HG03196 (cell line): ENCODE results near the gene ADGRA1.

ENCODE experiments used
- ATAC-seq: cut with Tn5 transposase; IDR thresholded peaks from one replicate; pipeline ENCODE4 v1.9.1; 2021; ENCODE audit not compliant: unreplicated experiment

Gene ADGRA1

DNA sequence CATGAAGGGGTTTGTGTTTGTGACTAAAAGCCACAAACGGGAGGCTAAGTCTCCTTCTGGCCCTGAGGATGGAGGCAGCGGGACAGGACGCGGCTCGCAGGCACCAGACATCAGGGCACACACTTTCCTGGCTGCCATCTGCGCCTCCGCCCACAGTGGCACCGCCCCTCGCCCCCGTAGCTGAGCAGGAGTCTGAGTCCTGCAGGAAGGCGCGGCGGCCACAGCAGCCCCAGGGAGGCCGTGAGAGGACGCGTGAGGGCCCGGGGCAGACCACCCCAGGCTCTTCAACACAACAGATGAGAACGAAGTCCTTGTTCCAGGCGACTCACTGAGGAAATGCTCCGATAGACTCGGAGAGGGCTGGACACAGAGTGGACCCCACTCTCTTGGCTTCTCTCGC, 6.6 kb downstream of the ADGRA1 start:
- ATAC-seq, result no peak

DNA sequence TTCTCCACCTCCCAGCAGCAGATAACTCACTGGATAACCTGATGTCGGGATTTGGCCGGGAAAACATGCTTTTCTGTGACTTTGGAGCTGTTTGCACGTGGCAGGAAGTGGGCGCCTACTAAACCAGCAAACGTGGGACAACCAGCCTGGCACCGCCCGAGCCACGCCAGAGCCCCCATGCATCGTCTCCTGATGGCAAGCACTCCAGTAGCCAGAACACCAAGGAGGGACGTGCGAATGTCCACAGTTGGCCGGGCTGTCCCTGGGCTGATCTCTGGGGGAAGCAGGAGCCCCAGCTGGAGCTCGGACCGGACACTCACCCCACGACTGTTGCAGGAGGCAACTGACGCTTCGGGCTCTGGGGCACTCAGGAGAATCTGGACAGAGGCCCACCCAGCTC, 7.1 kb downstream of the ADGRA1 start:
- no peak for ATAC-seq

DNA sequence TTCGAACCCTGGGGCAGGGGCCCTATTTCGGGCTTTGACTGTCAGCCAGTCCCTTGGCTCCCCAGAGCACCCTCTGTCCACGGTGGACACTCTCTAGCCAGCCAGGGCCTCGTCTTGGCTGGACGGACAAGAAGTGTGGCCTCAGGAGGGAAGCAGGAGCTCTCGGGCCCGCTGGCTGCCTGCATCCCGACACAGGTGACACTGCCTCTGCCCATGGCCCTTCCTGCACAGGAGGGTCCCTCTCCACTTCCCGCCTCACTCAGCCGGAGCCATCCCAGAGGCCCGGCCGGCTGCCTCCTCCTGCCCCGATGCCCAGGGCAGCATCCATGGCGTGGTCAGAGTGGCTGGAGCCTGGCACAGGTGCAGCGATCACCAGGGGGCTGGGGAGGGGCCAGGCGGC, 7.9 kb downstream of the ADGRA1 start:
- ATAC-seq, result no peak

DNA sequence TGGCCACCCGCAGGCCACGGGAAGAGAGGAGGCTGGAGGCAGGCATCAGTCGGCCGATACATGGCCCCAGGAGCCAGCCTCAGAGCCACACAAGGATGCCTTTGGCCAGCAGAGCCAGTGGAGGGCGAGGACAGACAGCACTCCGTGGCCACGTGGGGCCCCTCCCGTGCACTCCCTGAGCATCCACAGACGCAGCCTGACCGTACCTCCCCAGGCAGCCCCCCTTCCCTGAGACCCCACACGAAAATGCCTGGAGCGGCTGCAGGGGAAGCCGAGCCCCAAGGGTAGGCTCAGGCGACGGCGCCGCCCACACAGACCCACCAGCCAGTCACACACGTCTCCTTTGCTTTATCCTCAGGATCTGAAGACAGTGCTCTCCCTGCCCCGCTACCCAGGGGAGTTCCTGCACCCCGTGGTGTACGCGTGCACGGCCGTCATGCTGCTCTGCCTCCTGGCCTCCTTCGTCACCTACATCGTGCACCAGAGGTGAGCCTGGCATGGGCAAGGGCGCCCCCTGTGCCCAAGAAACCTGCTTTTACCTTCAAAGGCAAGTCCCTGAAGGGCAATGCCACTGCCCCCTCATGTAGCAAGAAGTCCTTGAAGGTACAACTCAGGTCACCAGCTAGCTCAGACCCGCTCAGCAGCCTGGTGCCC, 9.0 kb downstream of the ADGRA1 start:
- ATAC-seq, result no peak

DNA sequence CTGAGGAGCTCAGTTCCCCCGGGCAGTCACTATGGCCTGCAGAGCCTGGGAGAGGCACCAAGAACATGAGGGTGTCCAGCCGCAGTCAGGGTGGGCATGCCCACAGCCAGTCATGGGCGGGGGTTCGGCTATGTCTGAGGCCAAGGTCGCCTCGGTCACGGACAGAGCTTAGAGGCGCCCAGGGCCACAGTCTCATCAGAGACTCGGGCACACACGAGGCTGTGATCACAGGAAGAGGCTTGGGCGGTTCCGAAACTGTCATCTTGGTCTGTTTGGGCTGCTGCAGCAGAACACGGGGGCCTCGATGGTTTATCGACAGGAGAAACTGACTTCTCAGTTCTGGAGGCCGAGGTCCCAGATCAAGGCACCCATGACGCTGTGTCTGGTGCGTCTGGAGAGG, 9.7 kb downstream of the ADGRA1 start:
- no peak for ATAC-seq

DNA sequence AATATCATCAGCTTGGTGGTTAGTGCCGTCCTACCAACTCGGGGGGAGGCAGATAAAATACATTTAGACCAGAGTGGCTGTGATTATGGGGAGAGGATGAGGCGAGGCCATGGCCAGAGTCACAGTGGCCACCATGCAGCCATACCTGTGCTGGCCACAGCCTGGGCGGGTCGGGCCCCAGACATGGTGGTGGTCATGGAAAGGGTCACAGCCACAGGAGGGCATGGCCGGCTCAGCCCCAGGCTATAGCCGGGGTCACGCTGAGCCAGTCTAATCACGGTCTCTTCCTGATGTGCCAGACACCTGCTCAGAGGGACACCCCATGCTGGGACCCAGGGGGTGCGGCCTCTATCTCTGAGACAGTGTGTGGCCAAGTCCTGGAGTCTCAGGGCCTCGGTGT, 10.2 kb downstream of the ADGRA1 start:
- no peak for ATAC-seq

DNA sequence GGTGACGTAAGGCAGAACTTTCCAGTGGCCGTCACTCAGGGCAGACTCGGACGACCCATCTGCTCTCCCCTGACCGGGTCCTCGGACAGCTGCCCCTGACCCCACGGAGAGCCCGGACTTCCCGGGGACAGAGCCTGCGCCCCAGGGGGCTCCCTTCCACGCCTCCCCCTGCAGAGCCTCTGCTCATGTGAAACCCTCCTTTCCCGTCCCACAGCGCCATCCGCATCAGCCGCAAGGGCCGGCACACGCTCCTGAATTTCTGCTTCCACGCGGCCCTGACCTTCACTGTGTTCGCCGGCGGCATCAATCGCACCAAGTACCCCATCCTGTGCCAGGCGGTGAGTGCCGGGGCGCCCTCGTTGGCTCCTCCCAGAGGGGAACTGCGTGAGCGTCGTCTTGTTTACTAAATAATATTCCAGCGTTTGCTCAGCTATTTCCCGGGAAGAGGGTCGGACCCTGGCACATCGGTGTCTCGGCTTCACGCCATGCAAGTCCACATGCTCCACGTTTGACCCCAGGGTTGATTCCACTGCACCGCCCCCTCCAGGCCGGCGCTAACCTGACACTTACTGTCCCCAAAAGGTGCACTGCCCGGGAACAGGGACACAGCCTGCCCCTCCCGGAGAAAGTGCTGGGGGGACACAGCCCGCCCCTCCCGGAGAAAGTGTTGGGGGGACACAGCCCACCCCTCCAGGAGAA, 10.9 kb downstream of the ADGRA1 start:
- ATAC-seq, result no peak

DNA sequence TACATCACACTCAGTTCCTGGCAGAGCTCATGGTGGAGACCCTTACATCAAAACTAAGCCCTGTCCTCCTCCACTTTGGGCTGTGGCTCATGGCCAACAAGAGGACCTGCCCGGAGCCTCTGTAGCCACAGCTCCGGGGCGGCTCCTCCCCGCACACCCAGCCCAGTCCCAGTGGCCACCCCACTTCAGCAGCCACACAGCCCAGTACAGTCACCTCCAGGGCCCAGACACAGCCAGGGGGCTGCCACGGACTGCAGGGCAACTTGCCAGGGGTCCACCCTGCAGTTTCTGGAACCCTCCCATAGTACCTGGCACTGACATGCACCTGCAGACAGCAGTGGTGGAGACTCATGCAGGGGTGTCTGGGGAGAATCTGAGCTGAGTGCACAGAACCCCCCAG, 11.8 kb downstream of the ADGRA1 start:
- ATAC-seq, result no peak

DNA sequence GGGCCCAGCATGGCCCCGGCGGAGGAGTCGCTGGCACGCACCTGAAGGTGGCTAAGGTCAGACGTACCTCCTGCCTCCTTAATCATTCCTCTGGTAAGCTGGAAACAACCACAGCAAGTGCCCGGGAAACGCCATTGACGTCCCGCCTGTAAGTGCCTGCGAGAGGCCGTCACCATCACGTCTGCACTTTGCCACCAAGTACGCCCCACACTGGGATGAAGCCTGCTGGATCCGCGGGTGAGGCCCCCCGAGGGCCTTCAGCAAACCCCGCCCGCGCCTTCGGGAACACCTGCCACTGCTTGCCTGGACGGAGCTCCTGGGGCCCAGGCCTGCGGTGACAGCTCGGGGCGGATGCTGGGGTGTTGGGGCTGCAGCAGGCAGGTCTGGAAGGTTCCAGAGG, 12.5 kb downstream of the ADGRA1 start:
- ATAC-seq, result no peak

DNA sequence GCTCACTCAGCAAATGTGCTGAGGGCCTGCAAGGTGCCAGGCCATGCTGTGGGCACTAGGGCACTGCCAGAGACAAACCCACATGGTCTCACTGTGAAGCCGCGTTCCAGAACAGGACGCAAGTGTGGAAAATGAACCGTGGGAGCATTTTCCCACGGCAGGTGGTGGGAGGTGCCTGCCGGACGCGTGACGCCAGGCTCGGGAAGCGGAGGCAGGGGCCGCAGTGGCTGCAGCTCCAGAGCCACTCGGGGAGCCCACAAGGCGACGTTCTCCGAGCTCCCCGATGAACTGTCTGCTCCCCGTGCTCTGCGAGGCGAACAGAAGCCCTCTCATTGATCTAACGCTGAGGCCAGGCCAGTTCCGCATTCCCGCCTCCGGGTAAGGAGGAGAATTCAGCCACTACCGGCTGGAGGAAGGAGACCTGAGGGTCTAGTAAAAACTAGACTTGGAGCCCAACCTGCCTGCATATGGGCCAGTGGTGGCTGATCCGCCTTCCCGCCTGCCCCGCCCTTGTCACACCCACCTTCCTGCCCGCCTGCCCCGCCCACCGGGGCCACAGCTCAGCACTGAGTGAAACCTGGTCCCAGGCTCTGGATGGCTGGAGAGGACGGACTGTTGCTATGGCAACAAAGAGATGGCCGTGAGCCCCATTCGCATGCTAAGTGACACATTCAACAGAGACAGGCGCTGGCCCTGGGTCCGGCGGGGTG, 13.1 kb downstream of the ADGRA1 start:
- ATAC-seq, result no peak

DNA sequence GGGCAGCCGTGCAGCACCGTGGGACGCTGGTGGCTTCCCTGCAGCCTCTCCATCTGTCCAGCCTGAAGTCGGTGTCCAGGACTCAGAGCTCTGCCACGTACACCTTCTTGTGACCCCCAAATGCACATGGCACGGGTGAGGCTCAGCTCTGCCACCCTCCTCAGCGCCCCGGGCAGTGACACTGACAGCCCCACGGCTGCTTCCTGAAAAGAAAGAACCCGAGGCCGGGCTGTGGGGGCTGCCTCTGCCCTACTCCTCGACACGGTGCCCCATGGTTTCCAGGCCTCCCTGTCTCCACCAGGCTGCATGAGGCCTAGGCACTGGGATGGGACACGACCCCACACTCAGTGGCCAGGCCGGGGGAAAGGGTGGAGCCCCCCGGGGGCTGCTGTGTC, 13.7 kb downstream of the ADGRA1 start:
- ATAC-seq, result no peak

DNA sequence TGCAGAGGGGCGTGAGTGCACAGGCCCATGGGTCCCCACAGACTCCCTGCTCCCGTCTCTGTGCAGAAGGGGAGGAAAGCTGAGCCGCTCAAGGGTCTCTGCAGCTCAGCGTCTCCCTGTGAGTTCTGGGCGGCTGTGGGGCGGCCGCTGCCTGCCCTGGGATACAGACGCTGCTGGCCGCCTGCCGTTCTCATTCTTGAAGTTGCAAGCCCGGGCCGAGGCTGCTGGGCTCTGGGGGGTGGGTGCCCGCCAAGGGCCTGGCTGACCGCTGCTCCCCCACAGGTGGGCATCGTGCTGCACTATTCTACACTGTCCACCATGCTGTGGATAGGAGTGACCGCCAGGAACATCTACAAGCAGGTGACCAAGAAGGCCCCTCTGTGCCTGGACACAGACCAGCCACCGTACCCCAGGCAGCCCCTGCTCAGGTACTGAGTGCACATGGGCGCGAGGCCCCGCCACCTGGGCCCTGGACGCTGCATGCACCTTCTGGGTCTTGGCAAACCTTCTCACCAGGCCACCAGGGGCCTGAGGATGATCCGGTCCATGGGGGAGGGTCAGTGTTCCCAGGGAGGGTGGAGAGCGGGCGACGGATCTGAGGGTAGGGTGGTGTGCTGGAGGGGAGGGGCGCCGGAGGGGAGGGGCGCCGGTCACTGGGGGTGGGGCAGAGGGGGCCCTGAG, 14.8 kb downstream of the ADGRA1 start:
- no peak for ATAC-seq

DNA sequence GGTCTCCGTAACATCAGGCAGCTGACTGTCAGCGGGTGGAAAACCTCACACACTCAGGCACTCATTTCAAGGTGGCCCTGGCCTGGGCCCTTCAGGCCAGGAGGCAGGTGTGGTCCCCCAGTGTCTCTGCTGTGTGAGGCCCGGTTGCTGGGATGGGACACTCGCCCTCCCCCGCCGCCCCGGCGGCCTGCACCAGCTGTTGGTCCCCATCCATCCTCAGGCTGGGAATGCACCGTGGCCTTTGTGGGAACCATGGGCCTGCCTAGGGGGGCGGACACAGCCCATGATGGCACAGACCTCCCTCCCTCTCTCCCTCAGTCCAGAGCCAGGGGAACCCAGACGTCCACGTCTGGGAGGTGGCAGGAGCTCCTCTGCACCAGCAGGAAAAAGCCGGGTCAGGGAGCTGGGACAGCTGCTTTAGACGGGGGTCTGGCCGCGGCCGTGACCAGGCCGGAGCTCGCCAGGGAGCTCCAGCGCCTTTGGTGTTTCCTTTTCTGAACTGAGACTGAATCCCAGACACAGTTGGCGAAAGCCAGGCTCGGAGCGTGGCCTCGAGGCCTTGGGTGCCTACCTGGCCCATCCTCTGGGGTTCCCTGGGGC, 15.7 kb downstream of the ADGRA1 start:
- ATAC-seq, result no peak

DNA sequence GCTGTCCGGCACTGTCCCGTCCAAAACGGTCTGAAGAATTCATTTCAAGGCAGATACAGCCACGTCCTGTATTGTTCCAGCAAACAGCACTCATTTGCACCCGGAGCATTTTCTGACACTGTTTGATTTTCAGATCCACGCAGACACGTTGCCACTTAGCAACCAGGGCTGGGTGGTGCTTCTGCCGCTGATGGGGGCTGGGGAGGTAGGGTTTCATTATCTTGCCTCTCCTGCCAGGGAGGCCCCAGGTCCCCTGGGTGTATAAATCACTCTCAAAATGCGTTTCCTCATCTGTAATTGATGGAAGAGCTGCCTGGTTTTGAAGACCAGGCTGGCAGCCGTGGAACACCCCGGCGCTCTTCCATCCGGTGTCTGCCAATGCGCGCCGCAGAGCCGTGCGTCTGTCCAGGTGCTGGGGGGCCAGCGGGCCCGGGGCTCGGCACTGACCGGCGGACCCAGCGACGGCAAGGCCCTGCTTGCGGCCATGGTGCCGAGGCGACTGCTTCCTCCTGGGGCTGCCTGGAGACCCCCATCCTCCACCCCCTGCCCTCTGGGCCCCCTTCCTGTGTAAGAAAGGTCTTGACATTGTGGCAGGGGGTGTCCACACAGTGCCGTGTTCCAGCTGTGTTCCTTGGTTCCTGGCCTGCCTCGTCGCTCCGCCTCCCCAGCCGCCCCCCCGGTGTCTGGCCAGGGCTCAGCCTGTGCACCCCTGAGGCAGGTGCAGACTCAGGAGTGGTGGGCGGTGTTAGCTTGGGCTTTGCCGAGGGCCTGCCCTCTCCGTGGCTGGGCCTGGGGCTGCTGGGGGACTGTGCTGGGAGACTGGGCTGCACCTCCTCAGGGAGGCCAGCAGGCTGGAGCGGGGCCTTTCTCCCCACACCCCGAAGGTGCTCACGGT, 16.6 kb downstream of the ADGRA1 start:
- ATAC-seq, result no peak

DNA sequence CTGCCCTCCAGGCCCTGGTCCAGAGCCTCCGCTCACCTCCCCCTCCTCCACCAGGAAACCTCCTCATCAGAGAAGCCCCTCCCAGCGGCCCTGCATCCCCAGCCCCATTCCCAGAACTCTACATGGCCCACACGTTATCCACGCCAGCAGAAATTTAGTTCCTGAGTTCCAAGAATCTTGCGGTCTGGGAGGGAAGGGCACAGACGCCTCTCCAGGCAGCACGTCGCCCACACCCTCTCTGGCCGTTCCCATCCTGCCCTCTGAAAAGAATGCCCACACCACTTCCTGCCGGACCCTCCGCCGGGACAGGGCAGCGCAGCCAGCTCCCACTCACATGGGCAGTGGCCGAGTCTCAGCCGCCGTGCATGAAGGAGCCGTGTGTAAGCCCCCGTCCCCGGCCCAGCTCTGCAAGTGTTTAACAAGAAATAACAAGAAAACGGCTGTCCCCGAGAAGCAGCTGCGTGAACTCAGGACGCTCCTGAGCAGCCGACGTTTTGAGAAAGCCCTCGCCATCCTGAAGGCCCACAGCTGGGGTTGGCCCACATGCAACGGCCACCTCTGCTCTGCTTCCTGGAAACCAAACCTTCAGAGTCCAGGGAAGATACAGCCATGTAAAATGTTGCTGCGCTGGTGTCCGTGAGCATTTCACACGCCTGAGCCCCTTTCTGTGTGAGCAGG, 17.4 kb downstream of the ADGRA1 start:
- no peak for ATAC-seq

DNA sequence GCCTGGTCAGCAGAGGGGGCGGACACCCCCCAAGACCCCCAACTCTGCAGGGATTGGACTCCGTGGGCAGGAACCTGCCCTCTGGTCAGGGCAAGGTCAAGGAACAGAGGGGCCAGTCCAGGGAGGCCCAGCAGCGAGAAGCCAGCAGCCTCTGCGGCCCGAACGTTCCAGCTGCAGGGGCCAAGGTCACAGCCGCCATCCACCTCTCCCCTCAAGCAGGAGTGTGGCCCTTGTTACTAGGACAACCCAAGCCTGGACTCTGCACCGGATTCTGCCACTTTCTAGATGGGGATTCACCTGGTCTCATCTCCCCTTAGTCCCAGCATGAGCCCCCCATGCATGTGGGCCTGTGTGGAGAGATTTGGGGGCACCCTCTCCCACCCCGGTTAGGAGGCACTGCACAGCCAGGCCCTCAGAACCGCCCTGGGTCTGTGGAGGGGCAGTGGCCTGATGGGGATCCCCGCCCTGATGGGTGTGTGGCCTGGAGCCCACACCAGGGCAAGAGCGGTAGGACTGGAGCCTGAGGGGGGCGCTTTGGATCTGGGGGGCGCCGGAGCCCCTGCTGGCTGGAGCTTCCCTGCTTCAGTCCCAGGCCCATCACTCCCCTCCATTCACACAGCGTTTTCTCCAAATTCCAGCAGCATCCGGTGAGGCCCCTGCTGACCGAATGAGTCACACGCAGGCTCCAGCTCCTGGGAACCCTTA, 18.1 kb downstream of the ADGRA1 start:
- no peak for ATAC-seq

DNA sequence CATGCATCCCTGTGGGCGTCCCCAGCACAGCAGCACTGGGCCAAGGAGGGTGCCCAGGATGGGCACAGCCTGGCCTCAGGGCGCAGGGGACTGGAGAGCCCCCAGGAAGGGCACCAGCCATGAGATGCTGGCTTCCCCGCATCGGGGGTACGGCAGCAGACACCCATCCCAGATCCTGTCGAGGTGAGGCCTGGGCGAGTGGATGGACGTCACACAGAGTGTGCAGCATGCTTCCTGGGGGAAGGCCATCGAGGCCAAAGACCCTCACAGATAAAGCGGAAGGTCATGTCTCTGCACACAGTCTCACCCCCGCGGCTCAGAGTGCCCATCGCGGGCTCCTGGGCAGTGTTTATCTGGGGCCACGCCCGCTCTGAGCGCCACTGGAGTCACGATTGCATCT, 18.8 kb downstream of the ADGRA1 start:
- ATAC-seq, result no peak

DNA sequence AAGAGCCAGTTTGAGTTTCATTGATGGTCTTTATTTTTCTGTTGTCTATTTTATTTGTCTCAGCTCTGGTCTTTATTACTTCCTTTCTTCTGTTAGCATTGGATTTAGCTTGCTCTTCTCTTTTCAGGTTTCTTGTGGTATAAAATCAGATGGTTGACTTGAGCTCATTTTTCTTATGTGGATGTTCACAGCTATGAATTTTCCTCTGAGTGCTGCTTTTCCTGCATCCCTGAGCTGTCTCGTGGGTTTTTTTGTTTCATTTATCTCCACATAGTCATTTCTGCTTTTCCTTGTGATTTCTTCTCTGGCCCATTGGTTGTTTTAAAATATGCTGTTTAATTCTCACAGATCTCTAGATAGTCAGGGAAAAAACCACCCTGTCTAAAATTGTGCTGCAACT, 19.7 kb downstream of the ADGRA1 start:
- no peak for ATAC-seq

DNA sequence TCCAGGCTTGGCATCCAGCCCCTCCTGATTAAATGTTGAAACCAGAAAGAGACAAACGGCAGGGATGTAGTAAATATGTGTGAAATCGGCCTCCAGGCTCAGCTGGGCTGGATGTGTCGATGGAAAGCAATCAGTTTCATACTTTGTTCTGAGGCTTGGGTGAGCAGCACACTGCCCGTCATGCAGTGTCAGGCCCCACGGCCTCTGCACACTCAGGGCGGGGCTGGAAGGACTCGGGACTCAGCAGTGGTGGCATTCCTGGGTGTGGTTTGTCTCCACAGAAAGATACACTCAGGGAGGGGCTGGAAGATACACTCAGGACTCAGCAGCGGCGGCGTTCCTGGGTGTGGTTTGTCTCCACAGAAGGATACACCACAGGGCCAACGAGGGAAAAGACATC, 22.0 kb downstream of the ADGRA1 start:
- no peak for ATAC-seq
